A549 (cell line): ENCODE results near the gene GPR176. TPM values are rescaled to one million over a fixed set of nuclear protein-coding genes. Genes with fewer than 3 reads are reported as not detected.

ENCODE experiments used
- ATAC-seq, 2 experiments: fragments of 200-7000 bp in 1 of 2; fragments of >200 bp in 1 of 2; cut with Nextera tagmentation in 1 of 2; cut with Tn5 transposase in 1 of 2; 3 replicates each; pipeline versions ENCODE4 v1.8.0 to v1.9.1; 2018 to 2020; ENCODE audit warnings: mild to moderate bottlenecking in 1 of 2, moderate library complexity in 1 of 2
- CTCF ChIA-PET: fragments of 300-600 bp; sonication (Branson Sonifier 250); formaldehyde crosslinking; extraction: SDS; loops from one replicate; lab custom pipeline; 2021; ENCODE audit warnings: antibody characterized with exemption, inconsistent platforms; lab: Yijun Ruan, JAX
- POLR2A ChIA-PET: fragments of 350-600 bp; formaldehyde crosslinking; extraction: SDS; loops from one replicate; lab custom pipeline; 2021; ENCODE audit warnings: antibody characterized with exemption, inconsistent platforms; lab: Yijun Ruan, JAX
- DNase-seq, 2 experiments: peaks; one replicate each; pipeline versions ENCODE4 v3.0.0 to v3.0.0-alpha.2; 2011 to 2016; ENCODE audit warnings: low read depth in 1 of 2, low spot score in 1 of 2
- FAIRE-seq: peaks from 2 replicates; lab custom pipeline; 2011; peaks lifted over from hg19 to GRCh38; lab: Jason Lieb, UNC
- H3K27ac ChIP-seq, 2 experiments: fragments of >200 bp; sonication (Bioruptor Twin); formaldehyde crosslinking; 3 replicates each; pipeline ENCODE4 v1.5.1; 2016 to 2017
- H3K4me1 ChIP-seq: fragments of >200 bp; sonication (Bioruptor Twin); formaldehyde crosslinking; 3 replicates; pipeline ENCODE4 v1.6.1; 2016
- H3K4me2 ChIP-seq: fragments of >200 bp; sonication (Bioruptor Twin); formaldehyde crosslinking; 3 replicates; pipeline ENCODE4 v1.6.1; 2016
- H3K4me3 ChIP-seq: fragments of >200 bp; sonication (Bioruptor Twin); formaldehyde crosslinking; 3 replicates; pipeline ENCODE4 v1.5.1; 2016
- H3K9me3 ChIP-seq: fragments of >200 bp; sonication (Bioruptor Twin); formaldehyde crosslinking; 3 replicates; pipeline ENCODE4 v1.6.1; 2016
- CEBPB ChIP-seq, 2 experiments: fragments of >200 bp in 1 of 2; sonication (Bioruptor Twin) in 1 of 2; formaldehyde crosslinking in 1 of 2; IDR thresholded peaks; 2 replicates each; pipeline ENCODE4 v1.6.1; 2012 to 2016
- CHD2 ChIP-seq: fragments of 150-350 bp; IDR thresholded peaks from 2 replicates; pipeline ENCODE4 v1.6.1; 2014; ENCODE audit warnings: low read length; ENCODE audit not compliant: partially characterized antibody
- FOSL2 ChIP-seq, 2 experiments: fragments of 450-650 bp in 1 of 2; fragments of >200 bp in 1 of 2; sonication (Bioruptor Twin) in 1 of 2; formaldehyde crosslinking; IDR thresholded peaks; 2 replicates each; pipeline versions ENCODE4 v1.5.0 to v1.6.1; 2016 to 2020; ENCODE audit warnings: mild to moderate bottlenecking in 1 of 2, moderate library complexity in 1 of 2
- HDAC2 ChIP-seq: fragments of 200-600 bp; sonication (generic); IDR thresholded peaks from 2 replicates; pipeline ENCODE4 v1.6.1; 2016
- HEYL ChIP-seq: fragments of 250-450 bp; sonication (Bioruptor Pico); IDR thresholded peaks from 2 replicates; pipeline ENCODE4 v1.8.0; 2021; ENCODE audit warnings: mild to moderate bottlenecking, moderate library complexity
- JUNB ChIP-seq: fragments of >200 bp; sonication (Bioruptor Twin); formaldehyde crosslinking; IDR thresholded peaks from 2 replicates; pipeline ENCODE4 v1.6.1; 2016
- KDM5A ChIP-seq: fragments of 200-600 bp; sonication (generic); IDR thresholded peaks from 2 replicates; pipeline ENCODE4 v1.6.1; 2016; ENCODE audit warnings: antibody characterized with exemption, mild to moderate bottlenecking
- MAFK ChIP-seq: fragments of 450-650 bp; IDR thresholded peaks from 2 replicates; pipeline ENCODE4 v1.6.1; 2014; ENCODE audit not compliant: partially characterized antibody
- MAZ ChIP-seq: fragments of 150-350 bp; IDR thresholded peaks from 2 replicates; pipeline ENCODE4 v1.6.1; 2014; ENCODE audit warnings: antibody characterized with exemption, low read depth, low read length, borderline replicate concordance
- MYC ChIP-seq: IDR thresholded peaks from 2 replicates; pipeline ENCODE4 v1.6.1; 2012; ENCODE audit warnings: mild to moderate bottlenecking, inconsistent platforms, low read length, improper control_type of control experiment, borderline replicate concordance
- NFE2L2 ChIP-seq: fragments of 150-350 bp; conservative IDR thresholded peaks from 2 replicates; pipeline ENCODE4 v1.6.1; 2014; ENCODE audit warnings: low read length
- RARB ChIP-seq: fragments of 250-450 bp; sonication (Bioruptor Pico); IDR thresholded peaks from 2 replicates; pipeline ENCODE4 v1.8.0; 2021; ENCODE audit warnings: mild to moderate bottlenecking, moderate library complexity
- SMC3 ChIP-seq: fragments of >200 bp; sonication (Bioruptor Twin); formaldehyde crosslinking; IDR thresholded peaks from 3 replicates; pipeline ENCODE4 v1.6.1; 2018; ENCODE audit warnings: inconsistent platforms
- TFCP2L1 ChIP-seq: fragments of 250-450 bp; sonication (Bioruptor Pico); IDR thresholded peaks from 2 replicates; pipeline ENCODE4 v1.5.0; 2021; ENCODE audit warnings: mild to moderate bottlenecking
- TP53 ChIP-seq: fragments of 250-450 bp; sonication (Bioruptor Pico); IDR thresholded peaks from 2 replicates; pipeline ENCODE4 v1.5.0; 2021; ENCODE audit warnings: mild to moderate bottlenecking, moderate library complexity
- WGBS: methylation state at CpG from one replicate; pipeline ENCODE4 v1.1.6; 2017; ENCODE audit errors: missing lambda C conversion rate; 5-methylcytosine and 5-hydroxymethylcytosine counted together
- polyA plus RNA-seq, 4 experiments: library from polyadenylated mRNA; depleted of rRNA in 3 of 4; stranded (reverse); fragments of >200 nt; fragmentation: RNase III in 1 of 4; extraction: RNeasy Plus Mini Kit Qiagen cat#74134 plus additional on column Dnase treatment in 1 of 4; gene quantifications; 2 replicates in 3 of 4; 3 replicates in 1 of 4; pipeline ENCODE4 v1.2.3, GENCODE V29; 2011 to 2017
- TF ChIP-seq, protein P1 (sequence below): fragments of >200 bp; sonication (Bioruptor Twin); formaldehyde crosslinking; IDR thresholded peaks from 3 replicates; pipeline ENCODE4 v1.5.1; 2016
- TF ChIP-seq, protein P2 (sequence below): IDR thresholded peaks from 2 replicates; pipeline ENCODE4 v1.6.1; 2012

Gene GPR176
- polyA plus RNA-seq, 2 of the 4 experiments (the other 2 are of a cell fraction) = 1.5 to 8.1 TPM

DNA sequence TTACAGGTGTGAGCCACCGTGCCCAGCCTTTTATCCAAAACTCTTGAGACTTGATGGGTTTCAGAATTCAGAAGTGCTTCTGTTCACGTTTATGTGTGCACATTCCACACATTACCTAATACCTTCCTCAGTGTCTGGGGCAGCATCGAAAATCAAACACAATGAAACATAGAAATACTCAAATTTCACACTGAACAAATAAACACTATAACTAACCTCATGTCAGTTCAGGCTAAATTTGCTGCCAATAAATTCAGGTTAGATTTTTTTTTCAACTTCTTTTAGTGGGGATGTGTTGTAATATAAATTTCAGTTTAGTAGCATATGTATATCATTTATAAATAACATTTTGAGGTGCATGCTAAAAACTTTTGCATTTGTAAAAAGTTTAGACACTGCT is 16.6 kb upstream of the GPR176 start:
- H3K4me3 ChIP-seq = no peak overlapping the region
- TF ChIP-seq MYC (no peak), RARB (CRISPR knock-in tag) (no peak), HEYL (CRISPR knock-in tag) (no peak), CHD2 (no peak), MAFK (no peak), NFE2L2 (no peak), CEBPB (IDR thresholded peaks at IDR 0.05) (no peak), SMC3 (no peak), JUNB (no peak), TFCP2L1 (CRISPR knock-in tag) (no peak), MAZ (no peak), KDM5A (no peak)
- TF ChIP-seq, protein P1, sequence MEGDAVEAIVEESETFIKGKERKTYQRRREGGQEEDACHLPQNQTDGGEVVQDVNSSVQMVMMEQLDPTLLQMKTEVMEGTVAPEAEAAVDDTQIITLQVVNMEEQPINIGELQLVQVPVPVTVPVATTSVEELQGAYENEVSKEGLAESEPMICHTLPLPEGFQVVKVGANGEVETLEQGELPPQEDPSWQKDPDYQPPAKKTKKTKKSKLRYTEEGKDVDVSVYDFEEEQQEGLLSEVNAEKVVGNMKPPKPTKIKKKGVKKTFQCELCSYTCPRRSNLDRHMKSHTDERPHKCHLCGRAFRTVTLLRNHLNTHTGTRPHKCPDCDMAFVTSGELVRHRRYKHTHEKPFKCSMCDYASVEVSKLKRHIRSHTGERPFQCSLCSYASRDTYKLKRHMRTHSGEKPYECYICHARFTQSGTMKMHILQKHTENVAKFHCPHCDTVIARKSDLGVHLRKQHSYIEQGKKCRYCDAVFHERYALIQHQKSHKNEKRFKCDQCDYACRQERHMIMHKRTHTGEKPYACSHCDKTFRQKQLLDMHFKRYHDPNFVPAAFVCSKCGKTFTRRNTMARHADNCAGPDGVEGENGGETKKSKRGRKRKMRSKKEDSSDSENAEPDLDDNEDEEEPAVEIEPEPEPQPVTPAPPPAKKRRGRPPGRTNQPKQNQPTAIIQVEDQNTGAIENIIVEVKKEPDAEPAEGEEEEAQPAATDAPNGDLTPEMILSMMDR = no peak
- TF ChIP-seq, protein P2, sequence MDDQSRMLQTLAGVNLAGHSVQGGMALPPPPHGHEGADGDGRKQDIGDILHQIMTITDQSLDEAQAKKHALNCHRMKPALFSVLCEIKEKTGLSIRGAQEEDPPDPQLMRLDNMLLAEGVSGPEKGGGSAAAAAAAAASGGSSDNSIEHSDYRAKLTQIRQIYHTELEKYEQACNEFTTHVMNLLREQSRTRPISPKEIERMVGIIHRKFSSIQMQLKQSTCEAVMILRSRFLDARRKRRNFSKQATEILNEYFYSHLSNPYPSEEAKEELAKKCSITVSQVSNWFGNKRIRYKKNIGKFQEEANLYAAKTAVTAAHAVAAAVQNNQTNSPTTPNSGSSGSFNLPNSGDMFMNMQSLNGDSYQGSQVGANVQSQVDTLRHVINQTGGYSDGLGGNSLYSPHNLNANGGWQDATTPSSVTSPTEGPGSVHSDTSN = no peak
- ChIA-PET CTCF (no interaction called here), POLR2A (no interaction called here)
- no peak for DNase-seq
- FAIRE-seq = no peak
- peak overlapping the region; percentile 43 for H3K4me2 ChIP-seq
- WGBS = 54% methylated on average over 3 of the region's 3 CpGs
- ATAC-seq = no peak
- peaks cover 30% of the 10 kb centered on the region for H3K4me1 ChIP-seq
- no peaks in the 10 kb centered on the region for H3K9me3 ChIP-seq
- H3K27ac ChIP-seq = no peak overlapping the region

DNA sequence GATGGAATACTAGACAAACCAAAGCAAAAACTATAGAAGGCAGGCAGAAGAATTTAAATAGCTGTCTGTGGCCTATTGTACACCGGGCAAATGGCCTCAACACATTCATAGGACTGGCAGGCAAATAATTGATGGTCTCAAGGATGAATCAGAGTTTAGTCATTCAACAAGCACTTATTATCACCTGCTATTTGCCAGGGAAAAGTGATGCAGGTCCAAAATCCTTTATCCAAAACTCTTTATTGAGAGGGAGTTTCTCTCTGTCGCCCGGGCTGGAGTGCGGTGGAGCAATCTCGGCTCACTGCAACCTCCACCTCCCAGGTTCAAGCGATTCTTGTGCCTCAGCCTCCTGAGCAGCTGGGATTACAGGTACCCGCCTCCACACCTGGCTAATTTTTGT is 16.1 kb upstream of the GPR176 start:
- H3K4me1 ChIP-seq = peaks cover 30% of the 10 kb centered on the region
- no peaks in the 10 kb centered on the region for H3K9me3 ChIP-seq
- peak overlapping the region; percentile 87 for H3K4me2 ChIP-seq
- FAIRE-seq (no peak), ATAC-seq (no peak), DNase-seq (no peak)
- ChIA-PET POLR2A (interaction anchor here (0.7 kb wide), 1 partner anchor 102 kb away, joined by 3 read pairs; no protein-coding TSS in a partner anchor), CTCF (interaction anchor here (0.8 kb wide), 1 partner anchor 47 kb away, joined by 3 read pairs; no protein-coding TSS in a partner anchor)
- TF ChIP-seq HDAC2 (no peak), RARB (CRISPR knock-in tag) (no peak), FOSL2 (IDR thresholded peaks at IDR 0.05) (no peak), FOSL2 (CRISPR knock-in tag; IDR thresholded peaks at IDR 0.05) (peak; percentile 30)
- 84% methylated on average over 7 of the region's 7 CpGs for WGBS
- H3K27ac ChIP-seq = 0 out of 6 replicates have a peak overlapping the region, but pooled peaks of 1 of the 2 experiments have one; percentile 20
- H3K4me3 ChIP-seq = no peak overlapping the region

DNA sequence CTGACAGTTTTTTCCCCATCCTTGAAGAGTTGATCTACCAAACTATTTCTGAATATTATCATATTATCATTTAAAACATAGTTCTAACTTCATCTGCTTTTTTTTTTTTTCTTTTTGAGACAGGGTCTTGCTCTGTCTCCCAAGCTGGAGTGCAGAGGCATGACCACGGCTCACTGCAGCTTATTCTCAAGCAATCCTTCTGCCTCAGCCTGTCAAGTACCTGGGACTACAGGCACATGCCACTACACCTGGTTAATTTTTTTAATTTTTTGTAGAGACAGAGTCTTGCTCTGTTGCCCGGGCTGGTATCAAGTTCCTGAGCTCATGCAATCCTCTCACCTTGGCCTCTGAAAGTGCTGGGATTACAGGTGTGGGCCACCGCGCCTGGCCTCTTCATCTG is 15.2 kb upstream of the GPR176 start:
- peak overlapping the region; percentile 73 for H3K4me3 ChIP-seq
- POLR2A ChIA-PET = interaction anchor here (0.7 kb wide), 2 partner anchors 18 to 103 kb away, joined by 3 to 5 read pairs; no protein-coding TSS in a partner anchor
- FAIRE-seq = no peak
- no peaks in the 10 kb centered on the region for H3K9me3 ChIP-seq
- ATAC-seq = no peak
- no peak for DNase-seq
- H3K4me2 ChIP-seq = peak overlapping the region; percentile 87
- 96% methylated on average over 4 of the region's 4 CpGs for WGBS
- peak overlapping the region in 1 of 2 experiments; percentile 10; a peak in 1 of 6 replicates for H3K27ac ChIP-seq
- H3K4me1 ChIP-seq = peaks cover 30% of the 10 kb centered on the region
- TF ChIP-seq TP53 (CRISPR knock-in tag) = no peak
- CTCF ChIA-PET = interaction anchor here (0.8 to 1.6 kb wide), 5 partner anchors 14 to 340 kb away, joined by 3 read pairs; no protein-coding TSS in a partner anchor
